ENCODE results near the gene ZNF768.
"Not testable (repeated sequence)": the region's sequence is repeated elsewhere in the genome, so short reads cannot be mapped to it uniquely, and the experiment has no call there.

DNA sequence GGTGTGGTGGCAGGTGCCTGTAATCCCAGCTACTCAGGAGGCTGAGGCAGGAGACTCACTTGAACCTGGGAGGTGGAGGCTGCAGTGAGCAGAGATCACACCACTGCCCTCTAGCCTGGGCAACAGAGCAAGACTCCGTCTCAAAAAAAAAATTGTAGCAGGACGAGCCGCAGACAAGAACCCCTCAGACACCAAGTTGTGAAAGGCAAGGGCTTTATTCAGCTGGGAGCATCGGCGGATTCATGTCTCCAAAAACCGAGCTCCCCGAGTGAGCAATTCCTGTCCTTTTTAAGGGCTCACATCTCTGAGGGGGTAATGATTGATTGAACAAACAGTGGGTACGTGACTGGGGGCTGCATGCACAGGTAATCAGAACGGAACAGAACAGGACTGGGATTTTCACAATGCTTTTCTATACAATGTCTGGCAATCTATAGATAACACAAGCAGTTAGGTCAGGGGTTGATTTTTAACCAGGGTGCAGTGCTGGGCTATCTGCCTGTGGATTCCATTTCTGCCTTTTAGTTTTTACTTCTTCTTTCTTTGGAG, 14.6 kb upstream of the ZNF768 start:
- TF ChIP-seq, protein P1, sequence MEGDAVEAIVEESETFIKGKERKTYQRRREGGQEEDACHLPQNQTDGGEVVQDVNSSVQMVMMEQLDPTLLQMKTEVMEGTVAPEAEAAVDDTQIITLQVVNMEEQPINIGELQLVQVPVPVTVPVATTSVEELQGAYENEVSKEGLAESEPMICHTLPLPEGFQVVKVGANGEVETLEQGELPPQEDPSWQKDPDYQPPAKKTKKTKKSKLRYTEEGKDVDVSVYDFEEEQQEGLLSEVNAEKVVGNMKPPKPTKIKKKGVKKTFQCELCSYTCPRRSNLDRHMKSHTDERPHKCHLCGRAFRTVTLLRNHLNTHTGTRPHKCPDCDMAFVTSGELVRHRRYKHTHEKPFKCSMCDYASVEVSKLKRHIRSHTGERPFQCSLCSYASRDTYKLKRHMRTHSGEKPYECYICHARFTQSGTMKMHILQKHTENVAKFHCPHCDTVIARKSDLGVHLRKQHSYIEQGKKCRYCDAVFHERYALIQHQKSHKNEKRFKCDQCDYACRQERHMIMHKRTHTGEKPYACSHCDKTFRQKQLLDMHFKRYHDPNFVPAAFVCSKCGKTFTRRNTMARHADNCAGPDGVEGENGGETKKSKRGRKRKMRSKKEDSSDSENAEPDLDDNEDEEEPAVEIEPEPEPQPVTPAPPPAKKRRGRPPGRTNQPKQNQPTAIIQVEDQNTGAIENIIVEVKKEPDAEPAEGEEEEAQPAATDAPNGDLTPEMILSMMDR (conservative IDR thresholded peaks at IDR 0.05 in 1 of 2, IDR thresholded peaks at IDR 0.05 in 1 of 2; ENCODE audit: low read depth in 1 of 2, low read length in 2 of 2): not testable (repeated sequence)
- not testable (repeated sequence) for TF ChIP-seq EZH2 (IDR thresholded peaks at IDR 0.05; ENCODE audit: low read length, missing control alignments)
